Heart right ventricle (tissue), 16 donors: ENCODE results near the gene CELSR3. TPM values are rescaled to one million over a fixed set of nuclear protein-coding genes. Genes with fewer than 3 reads are reported as not detected.

Experiments
- ATAC-seq, 8 donors: fragments of 200-7000 bp; cut with Tn5 transposase; one replicate each; pipeline ENCODE4 v1.9.1; 2020; ENCODE audit warnings: mild to moderate bottlenecking in 8 of 8, moderate library complexity in 8 of 8, moderate number of reproducible peaks in 1 of 8
- DNase-seq, 2 donors: peaks; one replicate each; pipeline ENCODE4 v3.0.0-alpha.2; 2020
- H3K27ac ChIP-seq, 10 donors: fragments of 200-600 bp; sonication (generic) in 2 of 10; one replicate each; pipeline versions ENCODE4 v1.5.0 to v1.8.0; 2020 to 2022; ENCODE audit warnings: mild to moderate bottlenecking in 3 of 10
- H3K27me3 ChIP-seq, 7 donors: fragments of 200-600 bp; one replicate each; pipeline ENCODE4 v1.8.0; 2021 to 2022; ENCODE audit warnings: mild to moderate bottlenecking in 2 of 7
- H3K36me3 ChIP-seq, 9 donors: fragments of 200-600 bp; sonication (generic) in 1 of 9; one replicate each; pipeline versions ENCODE4 v1.5.0 to v1.8.0; 2020 to 2022; ENCODE audit warnings: mild to moderate bottlenecking in 2 of 9
- H3K4me1 ChIP-seq, 9 donors: fragments of 200-600 bp; sonication (generic) in 1 of 9; one replicate each; pipeline versions ENCODE4 v1.5.0 to v1.8.0; 2020 to 2022; ENCODE audit warnings: mild to moderate bottlenecking in 4 of 9
- H3K4me3 ChIP-seq, 10 donors: fragments of 200-600 bp; sonication (generic) in 2 of 10; one replicate each; pipeline versions ENCODE4 v1.5.0 to v1.8.0; 2020 to 2022; ENCODE audit warnings: mild to moderate bottlenecking in 7 of 10, moderate library complexity in 2 of 10
- H3K9me3 ChIP-seq, 11 donors: fragments of 200-600 bp in 10 of 11; sonication (generic) in 2 of 11; one replicate each; pipeline versions ENCODE4 v1.5.0 to v1.8.0; 2013 to 2022; ENCODE audit warnings: mild to moderate bottlenecking in 2 of 11, control low read depth in 1 of 11, moderate library complexity in 1 of 11
- CTCF ChIP-seq, 9 donors: fragments of 200-600 bp; sonication (generic) in 2 of 9; IDR thresholded peaks; one replicate each; pipeline versions ENCODE4 v1.5.0 to v1.8.0; 2021 to 2022; ENCODE audit warnings: antibody characterized with exemption in 9 of 9, mild to moderate bottlenecking in 5 of 9, moderate library complexity in 1 of 9
- WGBS, 2 donors: extraction: QIAGEN DNeasy Blood & Tissue Kit; methylation state at CpG; one replicate each; pipeline ENCODE4 v1.1.7; 2013; ENCODE audit warnings: inconsistent platforms in 1 of 2; 5-methylcytosine and 5-hydroxymethylcytosine counted together
- intact Hi-C, 10 donors: fragments of 100-400 bp; cut with DNase I; formaldehyde crosslinking; loops; one replicate each; pipeline versions ENCODE4 v1.11.1 to v1.14.2; 2022
- polyA plus RNA-seq, 2 donors: library from polyadenylated mRNA; stranded (reverse); fragments of 200-250 nt; gene quantifications; one replicate each; pipeline ENCODE4 v1.2.3, GENCODE V29; 2013
- total RNA-seq, 10 donors: library from RNA; stranded (reverse); fragmentation: NEBNext Ultra II Directional in 3 of 10; extraction: Animal tissue kit (Norgen Biotek cat#: 25700) in 3 of 10; gene quantifications; one replicate each; pipeline versions ENCODE4 v1.2.1 to v1.2.4, GENCODE V29; 2021 to 2023
- donor health status: Arrhythmogenic right ventricular cardiomyopathy.
- donor health status: ischemic (EF 13 %, LVEDD 7.1; RV severe dilation, severe dysfunction).
- donor health status: healthy with polysubstance abuse.
- donor health status: DM: no; HTN: yes; CAD: no.
- donor health status: DM: no; HTN: no; CAD: no.
- donor health status: ischemic (EF 25% LVEDD 6.9; RV normal size, moderate dysfunction).
- donor health status: ischemic (EF 25% LVEDD 5.7; RV mildly dilated, moderate dysfunction).
- donor health status: healthy.
- donor health status: DM: yes; HTN: yes; CAD: no.
- donor health status: Ischemic cardiomyopathy.
- donor health status: ischemic (EF 35%, LVEDD 5.7; RV mildly dilated, moderate dysfunction).
- donor health status: nonischemic (EF 11% LVEDD 7.7; RV severe dilation, severe dysfunction).
- donor health status: DM: yes; HTN: yes; CAD: no.
- donor health status: PGD.
- donor health status: ischemic (EF 29% LVEDD 5.4; RV normal size, mild dysfunction).
- donor health status: nonischemic (EF 23%, LVEDD 6.1; RV moderate dilation, normal function).

CELSR3 gene
- total and polyA plus RNA-seq, 12 donors = 0.10 to 0.44 (median 0.17) TPM

GRCh38 chr3:48655606-48656005 lies 7.1 kb downstream of the CELSR3 start:
- Histone ChIP-seq H3K27ac (peak overlapping the region in 2 of 10 donors; percentile 65 to 74), H3K4me1 (peaks cover 0 to 19% (median 13%) of the 10 kb centered on the region in 9 donors), H3K4me3 (peak overlapping the region; percentile 43 to 76 (median 64)), H3K36me3 (no peaks in the 10 kb centered on the region), H3K27me3 (peaks cover 0 to 6% (median 0%) of the 10 kb centered on the region in 7 donors), H3K9me3 (no peaks in the 10 kb centered on the region)
- DNase-seq (no peak), ATAC-seq (peak in 2 of 8 donors; percentile 2 to 3)
- intact Hi-C loops = no loop called here
- no peak for TF ChIP-seq CTCF (IDR thresholded peaks at IDR 0.05)
- WGBS, 2 donors = 18 to 21% methylated on average over 29 to 30 of the region's 30 CpGs

- ATAC-seq (no peak), DNase-seq (no peak)
- Histone ChIP-seq H3K36me3 (no peaks in the 10 kb centered on the region), H3K27ac (no peak overlapping the region), H3K4me3 (no peak overlapping the region), H3K27me3 (peaks cover 0 to 3% (median 0%) of the 10 kb centered on the region in 7 donors), H3K4me1 (peaks cover 0 to 19% (median 13%) of the 10 kb centered on the region in 9 donors), H3K9me3 (no peaks in the 10 kb centered on the region)
- intact Hi-C loops = no loop called here
- WGBS, 2 donors = 91 to 96% methylated on average over 12 of the region's 12 CpGs
- TF ChIP-seq CTCF (IDR thresholded peaks at IDR 0.05) = no peak
Observed at GRCh38 chr3:48655063-48655462, 7.6 kb downstream of the CELSR3 start.

GRCh38 chr3:48652923-48653715 lies 9.6 kb downstream of the CELSR3 start:
- WGBS, 2 donors = 93 to 97% methylated on average over 15 of the region's 15 CpGs

GRCh38 chr3:48651771-48652170 lies 10.9 kb downstream of the CELSR3 start:
- 91 to 94% methylated on average over 11 of the region's 11 CpGs for WGBS, 2 donors
- intact Hi-C loops = no loop called here
- H3K27me3 ChIP-seq = no peaks in the 10 kb centered on the region
- DNase-seq (no peak), ATAC-seq (no peak)
- peaks cover 0 to 17% (median 9%) of the 10 kb centered on the region in 9 donors for H3K4me1 ChIP-seq
- no peaks in the 10 kb centered on the region for H3K36me3 ChIP-seq
- H3K9me3 ChIP-seq = no peaks in the 10 kb centered on the region
- H3K4me3 ChIP-seq = no peak overlapping the region
- no peak for TF ChIP-seq CTCF (IDR thresholded peaks at IDR 0.05)
- no peak overlapping the region for H3K27ac ChIP-seq

More at GRCh38 chr3:48652923-48653715, 9.6 kb downstream of the CELSR3 start:
- DNase-seq (no peak), ATAC-seq (no peak)
- Histone ChIP-seq H3K4me1 (peaks cover 0 to 19% (median 13%) of the 10 kb centered on the region in 9 donors), H3K4me3 (no peak overlapping the region), H3K9me3 (no peaks in the 10 kb centered on the region), H3K27me3 (no peaks in the 10 kb centered on the region), H3K27ac (no peak overlapping the region), H3K36me3 (no peaks in the 10 kb centered on the region)
- TF ChIP-seq CTCF (IDR thresholded peaks at IDR 0.05) = no peak
- intact Hi-C loops = no loop called here
